SK-N-SH (cell line): ENCODE measurements around the gene SUFU. TPM values are rescaled to one million over a fixed set of nuclear protein-coding genes. Genes with fewer than 3 reads are reported as not detected.
"Not testable (repeated sequence)": the region's sequence is repeated elsewhere in the genome, so short reads cannot be mapped to it uniquely, and the experiment has no call there.

ENCODE experiments used
- CTCF ChIA-PET: fragments of 300-600, 350-600 bp; formaldehyde crosslinking; extraction: SDS; loops from one replicate; lab custom pipeline; 2021; lab: Yijun Ruan, JAX
- POLR2A ChIA-PET: fragments of 350-600 bp; sonication (Branson Sonifier 250); formaldehyde crosslinking; extraction: SDS; loops from one replicate; lab custom pipeline; 2020; ENCODE audit warnings: antibody characterized with exemption, inconsistent platforms; lab: Yijun Ruan, JAX
- DNase-seq: peaks from one replicate; pipeline ENCODE4 v3.0.0; 2012
- H2AFZ ChIP-seq: fragments of 200-600 bp; sonication (generic); 2 replicates; pipeline ENCODE4 v1.8.1; 2016; ENCODE audit warnings: antibody characterized with exemption, mild to moderate bottlenecking, low read depth
- H3F3A ChIP-seq: fragments of 200-600 bp; sonication (generic); replicated peaks from 2 replicates; pipeline ENCODE3; 2016; ENCODE audit warnings: antibody characterized with exemption, mild to moderate bottlenecking; ENCODE audit not compliant: insufficient read depth
- H3K27ac ChIP-seq, 2 experiments: fragments of 200-500 bp in 1 of 2; fragments of 200-600 bp in 1 of 2; sonication (Bioruptor generic) in 1 of 2; sonication (generic), shearing (Covaris generic) in 1 of 2; 2 replicates each; pipeline versions ENCODE4 v1.5.1 to v1.6.1; 2014 to 2016; ENCODE audit warnings: low read depth in 2 of 2, inconsistent platforms in 1 of 2, low read length in 1 of 2, mild to moderate bottlenecking in 1 of 2, mixed read lengths in 1 of 2
- H3K27me3 ChIP-seq: fragments of 200-600 bp; sonication (generic), shearing (Covaris generic); 2 replicates; pipeline ENCODE4 v1.6.1; 2016; ENCODE audit warnings: mixed run types; ENCODE audit not compliant: insufficient read depth
- H3K36me3 ChIP-seq, 2 experiments: fragments of 200-500 bp in 1 of 2; fragments of 200-600 bp in 1 of 2; sonication (Bioruptor generic) in 1 of 2; sonication (generic) in 1 of 2; replicated peaks in 1 of 2; 2 replicates each; pipeline versions ENCODE3 to v1.5.1; 2014 to 2016; ENCODE audit warnings: low read length in 1 of 2, mild to moderate bottlenecking in 1 of 2; ENCODE audit not compliant: insufficient read depth in 2 of 2, control insufficient read depth in 1 of 2
- H3K4me1 ChIP-seq, 2 experiments: fragments of 200-500 bp in 1 of 2; fragments of 200-600 bp in 1 of 2; sonication (Bioruptor generic) in 1 of 2; sonication (generic), shearing (Covaris generic) in 1 of 2; 2 replicates each; pipeline versions ENCODE4 v1.5.1 to v1.6.1; 2014 to 2016; ENCODE audit warnings: low read depth in 1 of 2, low read length in 1 of 2, mixed run types in 1 of 2; ENCODE audit not compliant: insufficient read depth in 2 of 2, control insufficient read depth in 1 of 2
- H3K4me2 ChIP-seq: fragments of 200-600 bp; sonication (generic), shearing (Covaris generic); 2 replicates; pipeline ENCODE4 v1.6.1; 2017; ENCODE audit warnings: mixed run types
- H3K4me3 ChIP-seq, 2 experiments: fragments of 200-500 bp in 1 of 2; fragments of 200-600 bp in 1 of 2; sonication (Bioruptor generic) in 1 of 2; sonication (generic), shearing (Covaris generic) in 1 of 2; 2 replicates each; pipeline versions ENCODE4 v1.5.1 to v1.8.1; 2014 to 2016; ENCODE audit warnings: low read depth in 2 of 2, inconsistent platforms in 1 of 2, low read length in 1 of 2, mild to moderate bottlenecking in 1 of 2, mixed read lengths in 1 of 2, moderate library complexity in 1 of 2
- H3K79me2 ChIP-seq: fragments of 200-600 bp; sonication (generic); 2 replicates; pipeline ENCODE4 v1.8.1; 2017; ENCODE audit warnings: mild to moderate bottlenecking; ENCODE audit not compliant: insufficient read depth
- H3K9ac ChIP-seq: fragments of 200-600 bp; sonication (generic); 2 replicates; pipeline ENCODE4 v1.6.1; 2017; ENCODE audit warnings: mixed run types
- H3K9me2 ChIP-seq: fragments of 200-600 bp; sonication (generic); 2 replicates; pipeline ENCODE4 v1.6.1; 2017; ENCODE audit warnings: mixed run types
- H3K9me3 ChIP-seq: fragments of 200-600 bp; sonication (generic); 2 replicates; pipeline ENCODE4 v1.6.1; 2017; ENCODE audit warnings: mixed run types, mild to moderate bottlenecking, moderate library complexity
- H4K20me1 ChIP-seq: fragments of 200-600 bp; sonication (generic); 2 replicates; pipeline ENCODE4 v1.6.1; 2017; ENCODE audit warnings: mild to moderate bottlenecking, mixed run types; ENCODE audit not compliant: insufficient read depth
- CHD2 ChIP-seq: fragments of 150-350 bp; IDR thresholded peaks from 2 replicates; pipeline ENCODE4 v1.6.1; 2018; ENCODE audit warnings: low read length; ENCODE audit not compliant: partially characterized antibody
- EP300 ChIP-seq, 2 experiments: IDR thresholded peaks; 2 replicates each; pipeline versions ENCODE4 v1.4.0 to v1.6.1; 2012; ENCODE audit warnings: borderline replicate concordance in 1 of 2, low read depth in 1 of 2, low read length in 1 of 2
- GATA2 ChIP-seq: sonication (generic); formaldehyde crosslinking; IDR thresholded peaks from 2 replicates; pipeline ENCODE4 v1.5.0; 2020; ENCODE audit warnings: mild to moderate bottlenecking, missing genetic modification reagents
- IRF3 ChIP-seq: fragments of 150-350 bp; IDR thresholded peaks from 2 replicates; pipeline ENCODE4 v1.6.1; 2016; ENCODE audit warnings: mild to moderate bottlenecking, low read depth, low read length
- NFIC ChIP-seq: IDR thresholded peaks from 2 replicates; pipeline ENCODE4 v1.4.0; 2012; ENCODE audit warnings: borderline replicate concordance
- PBX3 ChIP-seq: IDR thresholded peaks from 2 replicates; pipeline ENCODE4; 2012
- YY1 ChIP-seq: IDR thresholded peaks from 2 replicates; pipeline ENCODE4 v1.4.0; 2012; ENCODE audit warnings: low read depth, mild to moderate bottlenecking
- WGBS: methylation state at CpG from one replicate; pipeline ENCODE4 v1.1.6; 2017; ENCODE audit warnings: low lambda C conversion rate; 5-methylcytosine and 5-hydroxymethylcytosine counted together
- polyA plus RNA-seq, 3 experiments: library from polyadenylated mRNA; depleted of rRNA; stranded (reverse); fragments of >200 nt; gene quantifications; 2 replicates each; pipeline ENCODE4 v1.2.3, GENCODE V29; 2012

The SUFU gene
- polyA plus RNA-seq, 1 of the 3 experiments (the other 2 are of a cell fraction): 5.7 TPM

- H3K4me3 ChIP-seq: no peak overlapping the region
- no peaks in the 10 kb centered on the region for H4K20me1 ChIP-seq
- H3K27me3 ChIP-seq: no peaks in the 10 kb centered on the region
- no peaks in the 10 kb centered on the region for H3K36me3 ChIP-seq
- no peak overlapping the region for H3K27ac ChIP-seq
- no peak overlapping the region for H2AFZ ChIP-seq
- peaks cover 0 to 1% of the 10 kb centered on the region in 2 experiments; a peak in 1 of 4 replicates for H3K4me1 ChIP-seq
- 95% methylated on average over 2 of the region's 2 CpGs for WGBS
- H3K9ac ChIP-seq: no peak overlapping the region
- POLR2A ChIA-PET: no interaction called here
- no peaks in the 10 kb centered on the region; the same call in 1 of the 2 replicates for H3K79me2 ChIP-seq
- H3K9me2 ChIP-seq: no peaks in the 10 kb centered on the region
- no peak overlapping the region for H3K4me2 ChIP-seq
- no peaks in the 10 kb centered on the region for H3F3A ChIP-seq
- TF ChIP-seq CHD2 (no peak), YY1 (no peak), IRF3 (no peak)
- TF ChIP-seq, all 33 proteins: peak for 0
- DNase-seq: no peak
- no peaks in the 10 kb centered on the region for H3K9me3 ChIP-seq
- CTCF ChIA-PET: interaction anchor here (1.0 to 2.1 kb wide), 2 partner anchors 23 to 56 kb away, joined by 4 to 12 read pairs; partner anchors contain the start of gene SUFU
These were observed 23.8 kb downstream of the SUFU start for GRCh38 chr10:102527546-102527945.

- no peaks in the 10 kb centered on the region for H4K20me1 ChIP-seq
- WGBS: 98% methylated on average over 13 of the region's 13 CpGs
- ChIA-PET POLR2A (no interaction called here), CTCF (interaction anchor here (0.9 to 1.6 kb wide), 2 partner anchors 29 to 31 kb away, joined by 3 read pairs; no protein-coding TSS in a partner anchor)
- no peaks in the 10 kb centered on the region for H3K9me2 ChIP-seq
- no peaks in the 10 kb centered on the region for H3F3A ChIP-seq
- peaks cover 0 to 4% of the 10 kb centered on the region in 2 experiments for H3K36me3 ChIP-seq
- H3K4me3 ChIP-seq: no peak overlapping the region
- TF ChIP-seq PBX3 (no peak), NFIC (no peak), EP300 (IDR thresholded peaks at IDR 0.05; ENCODE audit: borderline replicate concordance in 1 of 2, low read depth in 1 of 2, low read length in 1 of 2) (no peak), GATA2 (CRISPR knock-in tag) (no peak)
- TF ChIP-seq, all 33 proteins: peak for 0
- Histone ChIP-seq H3K79me2 (peaks cover 3% of the 10 kb centered on the region; the same call in 1 of the 2 replicates), H3K9me3 (no peaks in the 10 kb centered on the region), H3K27ac (no peak overlapping the region), H3K4me1 (no peaks in the 10 kb centered on the region), H3K9ac (no peak overlapping the region), H2AFZ (no peak overlapping the region), H3K4me2 (no peak overlapping the region), H3K27me3 (no peaks in the 10 kb centered on the region)
- DNase-seq: no peak
These were observed 30.6 kb downstream of the SUFU start for GRCh38 chr10:102534333-102534732.

GRCh38 chr10:102534966-102535365, 31.2 kb downstream of the SUFU start:
- H3F3A ChIP-seq: not testable (repeated sequence)

More at GRCh38 chr10:102534966-102535365, 31.2 kb downstream of the SUFU start:
- H3K4me1 ChIP-seq, CTCF ChIA-PET, POLR2A ChIA-PET, H3K4me2 ChIP-seq, H2AFZ ChIP-seq, H3K27me3 ChIP-seq, H3K36me3 ChIP-seq, H3K9me2 ChIP-seq, H3K9ac ChIP-seq, H3K79me2 ChIP-seq, H3K9me3 ChIP-seq, H3K27ac ChIP-seq, H4K20me1 ChIP-seq, H3K4me3 ChIP-seq, DNase-seq: not testable (repeated sequence)
- 97% methylated on average over 9 of the region's 9 CpGs for WGBS
